HG03135 (cell line): ENCODE results near the gene KCND3.

Source experiments
- ATAC-seq: cut with Tn5 transposase; IDR thresholded peaks from one replicate; pipeline ENCODE4 v1.9.1; 2021; ENCODE audit warnings: mild to moderate bottlenecking, moderate library complexity; ENCODE audit not compliant: unreplicated experiment

KCND3 gene

DNA sequence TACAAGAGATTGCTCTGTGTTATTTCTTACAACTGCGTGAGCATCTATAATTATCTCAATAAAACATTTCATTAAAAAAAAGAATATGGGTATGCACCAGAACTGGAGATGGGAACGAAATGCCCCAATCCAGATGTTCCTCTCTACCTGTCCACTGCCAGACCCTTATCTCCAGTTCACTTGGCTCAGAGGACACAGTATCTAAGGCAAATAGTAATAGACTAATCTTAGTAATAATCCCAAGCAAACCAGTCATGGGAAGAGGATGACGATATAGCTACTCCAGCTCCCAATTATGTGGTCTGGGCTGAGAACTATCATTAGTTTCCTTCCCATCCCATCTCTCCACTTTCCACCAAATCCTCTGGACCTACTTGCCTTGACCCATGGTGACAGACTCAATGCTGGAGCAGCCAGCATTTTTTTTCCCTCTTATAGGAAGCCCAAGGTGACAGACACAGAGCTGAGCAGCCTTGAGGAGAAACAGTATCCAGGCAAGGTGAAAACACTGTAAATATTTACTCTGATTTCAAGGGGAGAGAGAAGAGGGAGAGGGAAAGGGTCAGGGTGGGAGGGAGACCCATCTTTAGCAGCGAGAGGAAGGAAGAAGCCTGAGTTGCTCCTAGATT, 205.1 kb downstream of the KCND3 start:
- ATAC-seq: no peak

DNA sequence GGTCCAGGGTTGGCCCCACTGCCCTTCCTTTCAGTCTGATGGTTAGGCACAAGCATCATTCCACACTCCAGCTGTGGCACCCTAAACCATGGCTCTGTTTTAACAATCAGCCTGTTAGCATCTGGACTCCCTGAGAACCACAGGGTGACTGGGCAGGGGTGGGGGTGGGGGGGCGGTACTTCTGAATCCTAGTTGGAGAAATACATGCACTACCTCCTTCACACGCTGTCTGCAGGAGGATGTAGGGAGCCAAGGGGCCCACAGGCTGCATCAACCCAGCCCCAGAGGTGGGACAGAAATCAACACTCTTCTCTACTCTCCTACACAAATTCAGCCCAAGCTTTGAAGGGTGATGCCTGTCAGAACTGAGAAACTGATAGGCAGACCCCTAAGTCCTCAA, 209.9 kb downstream of the KCND3 start:
- no peak for ATAC-seq

DNA sequence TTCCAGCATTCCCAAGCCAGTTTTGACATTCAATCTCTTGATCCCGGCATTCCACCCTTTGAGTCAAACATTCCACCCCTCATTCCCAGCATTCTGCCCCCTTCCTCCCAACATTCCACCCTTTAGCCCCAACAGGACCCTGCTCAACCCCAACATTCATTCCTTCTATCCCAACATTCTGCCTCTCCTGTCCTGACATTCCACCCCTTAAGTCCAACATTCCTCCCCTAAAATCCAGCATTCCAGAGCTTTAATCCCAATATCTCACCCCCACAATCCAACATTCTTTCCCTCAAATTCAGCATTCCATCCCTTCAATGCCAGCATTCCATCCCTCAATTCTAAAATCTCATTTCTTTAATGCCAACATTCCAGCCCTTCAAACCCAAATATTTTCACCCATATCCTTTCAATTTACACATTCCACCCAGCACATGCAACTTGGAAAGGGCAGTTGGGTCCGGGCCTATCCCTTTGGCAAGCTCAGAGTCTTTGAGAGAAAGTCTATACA, 210.9 kb downstream of the KCND3 start:
- no peak for ATAC-seq

DNA sequence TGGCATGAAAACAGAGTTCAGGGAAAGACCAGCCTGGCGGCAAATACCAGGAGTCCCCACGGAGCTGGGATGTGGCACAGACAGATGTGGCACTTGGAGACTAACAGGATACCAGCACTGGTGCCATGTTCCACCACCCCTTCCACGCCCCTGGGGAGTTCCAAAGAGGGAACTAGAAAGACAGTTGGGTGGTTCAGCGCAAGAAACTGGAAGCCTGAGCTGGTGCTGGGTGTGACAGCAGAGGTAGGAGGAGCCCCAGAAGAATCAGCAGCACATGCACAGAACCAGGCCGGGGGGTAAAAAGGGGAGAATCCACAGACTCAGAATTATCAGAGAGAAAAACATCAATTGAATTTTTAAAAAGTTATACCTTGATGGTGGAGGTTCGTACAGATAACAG, 211.4 kb downstream of the KCND3 start:
- no peak for ATAC-seq

DNA sequence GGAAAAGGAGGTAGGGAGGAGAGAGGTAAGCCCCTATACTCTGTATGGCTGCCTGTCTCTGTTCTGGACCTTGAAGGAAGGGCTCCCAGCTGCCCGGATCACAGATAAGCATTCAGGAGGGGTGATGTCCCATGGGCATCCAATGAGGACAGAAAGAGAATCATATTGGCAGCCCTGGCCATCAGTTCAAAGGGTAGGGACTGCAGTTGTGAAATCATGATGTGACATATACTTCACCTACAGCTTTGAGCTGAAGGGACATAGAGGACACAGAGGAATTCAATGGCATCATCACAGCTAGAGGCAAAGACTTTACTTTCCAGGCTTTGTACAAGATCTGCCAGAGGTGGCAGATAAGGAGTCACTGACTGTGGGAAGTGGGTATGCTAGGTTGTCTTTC, 212.2 kb downstream of the KCND3 start:
- ATAC-seq: no peak

DNA sequence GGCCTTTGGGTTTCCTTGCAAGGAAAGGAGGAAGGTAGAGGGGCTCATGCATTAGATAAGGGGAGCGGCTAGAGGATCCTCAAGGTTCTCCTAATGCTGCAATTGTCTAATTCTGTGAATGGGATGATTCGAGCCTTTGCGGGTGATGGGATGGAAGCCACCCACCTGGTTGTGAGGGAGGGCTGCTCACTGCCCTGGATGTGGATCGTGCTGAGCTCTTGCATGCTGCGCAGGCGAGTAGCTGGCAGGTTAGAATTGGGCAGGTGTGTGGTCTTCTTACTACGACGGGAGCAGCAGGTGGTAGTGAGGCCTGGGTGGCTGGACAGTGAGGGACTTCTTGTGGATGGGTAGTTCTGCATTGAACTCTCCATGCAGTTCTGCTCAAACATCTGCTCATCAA, 212.6 kb downstream of the KCND3 start:
- ATAC-seq: no peak

DNA sequence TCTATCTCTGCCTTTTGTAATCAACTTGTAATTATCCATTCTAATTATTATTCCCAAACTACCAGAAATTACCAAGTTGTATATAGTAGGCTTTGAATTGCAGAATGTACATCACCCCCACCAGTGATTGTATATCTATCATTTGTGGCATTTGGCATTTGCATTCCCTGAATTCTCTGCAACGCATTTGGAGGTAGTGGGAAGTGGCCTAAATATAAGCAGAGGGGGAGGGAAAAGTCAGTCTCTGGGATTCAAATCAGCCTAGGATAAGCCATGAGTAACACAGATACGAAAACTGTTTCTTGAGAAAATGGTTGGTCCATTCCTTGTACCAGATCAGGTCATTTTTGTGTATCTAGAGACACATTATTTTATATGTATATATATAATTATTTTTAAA, 213.1 kb downstream of the KCND3 start:
- no peak for ATAC-seq

DNA sequence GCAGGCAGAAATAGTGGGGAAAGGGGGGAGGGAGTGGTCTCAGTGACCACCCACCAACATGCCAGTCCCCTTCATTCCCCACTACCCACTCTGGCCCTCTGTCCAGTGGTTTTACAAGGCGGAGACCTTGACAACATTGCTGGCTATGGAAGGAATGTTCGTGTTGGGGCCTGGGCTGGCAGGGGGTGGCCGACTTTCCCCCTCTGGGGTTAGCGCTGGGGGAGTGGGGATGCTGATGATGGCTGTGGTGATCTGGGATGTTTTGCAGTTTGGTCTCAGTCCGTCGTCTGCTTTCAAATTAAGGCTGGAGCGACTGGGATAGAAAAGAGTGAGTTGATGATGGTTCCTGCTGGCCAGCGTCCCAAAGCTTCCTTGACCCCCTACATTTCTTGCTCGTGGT, 213.5 kb downstream of the KCND3 start:
- no peak for ATAC-seq

DNA sequence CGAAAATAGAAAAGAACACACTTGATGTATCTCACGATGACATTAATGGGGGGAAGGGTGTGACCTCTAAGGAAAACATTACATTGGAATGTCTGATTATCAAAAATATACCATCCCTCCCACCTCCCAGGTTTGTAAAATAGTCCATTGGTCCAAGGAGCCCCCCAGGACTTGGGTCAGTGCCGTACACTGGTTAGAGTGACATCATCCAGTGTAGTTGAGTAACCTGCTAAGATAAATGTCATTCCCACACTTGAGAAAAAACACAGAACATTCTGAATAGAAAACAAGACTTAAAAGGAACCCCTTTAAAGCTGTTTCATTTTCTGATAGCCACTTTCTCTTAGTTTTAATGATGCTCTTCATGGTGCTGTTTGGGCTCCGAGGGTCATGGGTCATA, 218.6 kb downstream of the KCND3 start:
- ATAC-seq: no peak

DNA sequence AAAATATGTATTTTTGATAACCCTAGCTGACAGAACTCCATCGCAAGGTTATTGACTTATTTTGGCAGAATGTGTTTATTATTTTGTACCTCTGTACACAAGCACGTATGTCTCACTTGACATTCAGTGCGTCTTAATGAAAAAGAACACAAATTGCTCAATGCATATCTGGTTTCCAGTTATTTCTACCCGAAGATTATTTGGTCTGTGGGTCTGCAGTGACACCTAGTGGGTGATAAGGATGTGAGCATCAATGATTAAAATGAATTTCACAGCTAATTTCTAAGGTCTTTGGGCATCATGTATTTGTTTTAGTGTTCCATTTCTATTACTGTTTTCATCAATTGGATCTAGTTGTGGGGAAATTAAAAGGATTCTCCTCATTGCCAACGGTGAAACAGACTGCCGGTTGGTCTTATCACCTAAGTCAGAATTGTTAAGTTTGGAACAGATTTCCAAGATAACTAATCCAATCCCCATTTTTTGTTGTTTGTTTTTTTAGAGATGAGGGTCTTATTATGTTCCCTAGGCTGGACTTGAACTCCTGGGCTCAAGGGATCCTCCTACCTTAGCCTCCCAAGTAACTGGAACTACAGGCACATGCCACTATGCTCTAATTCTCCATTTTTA, 219.8 kb downstream of the KCND3 start:
- no peak for ATAC-seq

DNA sequence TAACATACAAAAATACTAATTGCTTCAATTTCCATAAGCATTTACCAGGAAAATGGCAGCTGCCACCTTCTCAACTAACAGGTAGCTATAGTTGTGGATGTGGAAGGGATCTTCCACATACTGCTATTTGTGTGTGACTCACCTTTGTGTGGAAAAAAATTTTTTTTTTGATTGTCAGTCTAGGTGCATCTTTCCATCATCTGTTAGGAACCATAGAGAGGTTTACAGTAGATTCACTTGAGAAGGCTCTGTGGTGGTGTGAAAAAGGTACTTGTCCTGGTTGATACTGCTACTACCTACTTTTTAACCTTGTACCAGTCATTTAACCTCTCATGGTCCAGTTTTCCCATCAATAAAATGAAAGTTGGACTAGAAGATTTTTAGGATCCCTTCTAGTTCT, 220.8 kb downstream of the KCND3 start:
- no peak for ATAC-seq

DNA sequence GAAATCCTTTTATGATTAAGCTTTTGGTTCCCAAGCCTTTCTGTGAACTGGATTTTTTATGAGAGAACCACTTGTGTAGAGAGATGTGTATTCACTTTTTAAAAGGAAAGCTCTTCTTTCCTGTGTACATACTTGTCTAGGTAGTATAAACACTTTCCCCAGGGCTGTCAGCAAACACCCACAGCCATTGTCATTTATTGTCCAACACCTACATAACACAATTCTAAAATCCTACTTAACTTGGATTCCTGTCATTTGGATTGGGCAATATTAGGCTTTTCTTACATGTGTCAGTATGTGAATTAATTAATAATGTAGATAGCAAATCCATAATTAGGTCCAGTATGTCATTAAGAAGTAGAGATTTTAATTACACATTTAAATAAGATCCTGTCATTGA, 221.4 kb downstream of the KCND3 start:
- no peak for ATAC-seq

DNA sequence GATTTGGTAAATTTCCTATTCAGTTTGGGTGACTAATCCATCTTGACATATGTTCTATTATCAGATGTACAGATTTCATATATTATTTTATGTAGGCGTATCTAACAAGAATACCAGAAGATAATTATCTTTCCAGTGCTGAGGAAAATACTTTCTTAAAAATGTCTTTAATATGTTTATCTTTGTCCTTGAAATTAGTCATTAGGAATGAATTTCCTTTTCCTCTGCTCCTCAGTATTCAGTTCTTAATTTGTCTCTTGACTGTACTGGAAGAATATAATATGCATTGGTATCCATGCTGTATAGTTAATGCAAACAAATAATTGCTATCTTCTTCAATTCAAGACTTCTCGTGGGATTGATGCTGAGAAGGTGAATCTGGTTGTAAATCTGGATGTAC, 227.1 kb downstream of the KCND3 start:
- no peak for ATAC-seq

DNA sequence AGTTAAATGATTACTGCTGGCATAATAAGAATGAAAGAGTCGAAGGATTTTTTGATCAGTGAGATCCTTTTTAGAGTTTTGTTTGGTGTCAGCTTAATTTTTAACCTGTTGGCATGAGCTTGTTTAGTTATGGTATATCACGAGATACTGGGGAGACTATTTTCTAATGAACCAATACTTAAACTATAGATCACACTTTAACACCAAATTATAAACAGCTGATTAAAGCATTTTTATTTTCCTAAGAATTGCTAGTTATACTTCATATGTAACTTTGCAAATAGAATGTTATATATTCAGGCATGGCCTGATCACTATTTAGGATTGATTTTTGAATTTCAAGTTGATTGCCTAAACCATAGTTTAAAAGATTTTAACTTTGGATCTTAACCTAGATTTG, 227.8 kb downstream of the KCND3 start:
- no peak for ATAC-seq

DNA sequence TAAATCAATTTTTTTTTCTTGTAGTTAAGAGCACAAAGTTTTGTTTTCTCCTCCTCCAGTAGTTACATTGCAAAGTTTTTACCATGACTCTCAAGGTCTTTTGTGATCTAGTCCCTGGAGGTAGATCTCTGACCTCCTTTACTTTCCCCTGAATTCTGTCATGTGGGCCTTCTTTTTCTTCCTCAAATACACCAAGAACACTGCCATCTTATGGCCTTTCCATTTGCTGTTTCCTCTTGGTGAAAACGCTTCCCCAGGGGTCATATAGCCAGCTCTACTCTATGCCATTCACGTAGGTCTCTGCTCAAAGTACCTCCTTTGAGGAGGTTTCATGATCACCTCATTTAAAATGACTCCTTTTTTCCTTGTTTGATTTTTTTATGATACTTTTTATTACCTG, 231.1 kb downstream of the KCND3 start:
- no peak for ATAC-seq

DNA sequence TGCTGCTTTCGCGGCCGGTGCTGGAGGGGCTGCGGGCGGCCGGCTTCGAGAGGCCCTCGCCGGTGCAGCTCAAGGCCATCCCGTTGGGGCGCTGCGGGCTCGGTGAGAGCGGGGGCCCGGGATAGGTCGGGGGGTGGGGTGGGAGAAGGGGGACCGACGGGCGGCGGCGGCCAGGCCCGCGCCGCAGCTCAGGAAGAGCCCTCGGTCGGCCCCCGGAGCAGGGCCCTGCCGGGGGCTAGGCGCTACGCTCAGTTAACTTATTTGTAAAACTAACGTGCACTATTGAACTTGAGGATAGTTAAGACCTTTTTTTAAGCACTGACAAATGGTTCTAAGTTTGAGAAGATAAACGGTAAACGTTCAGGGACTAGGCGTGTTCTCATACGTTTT, 233.3 kb downstream of the KCND3 start:
- ATAC-seq: peak; percentile 13

DNA sequence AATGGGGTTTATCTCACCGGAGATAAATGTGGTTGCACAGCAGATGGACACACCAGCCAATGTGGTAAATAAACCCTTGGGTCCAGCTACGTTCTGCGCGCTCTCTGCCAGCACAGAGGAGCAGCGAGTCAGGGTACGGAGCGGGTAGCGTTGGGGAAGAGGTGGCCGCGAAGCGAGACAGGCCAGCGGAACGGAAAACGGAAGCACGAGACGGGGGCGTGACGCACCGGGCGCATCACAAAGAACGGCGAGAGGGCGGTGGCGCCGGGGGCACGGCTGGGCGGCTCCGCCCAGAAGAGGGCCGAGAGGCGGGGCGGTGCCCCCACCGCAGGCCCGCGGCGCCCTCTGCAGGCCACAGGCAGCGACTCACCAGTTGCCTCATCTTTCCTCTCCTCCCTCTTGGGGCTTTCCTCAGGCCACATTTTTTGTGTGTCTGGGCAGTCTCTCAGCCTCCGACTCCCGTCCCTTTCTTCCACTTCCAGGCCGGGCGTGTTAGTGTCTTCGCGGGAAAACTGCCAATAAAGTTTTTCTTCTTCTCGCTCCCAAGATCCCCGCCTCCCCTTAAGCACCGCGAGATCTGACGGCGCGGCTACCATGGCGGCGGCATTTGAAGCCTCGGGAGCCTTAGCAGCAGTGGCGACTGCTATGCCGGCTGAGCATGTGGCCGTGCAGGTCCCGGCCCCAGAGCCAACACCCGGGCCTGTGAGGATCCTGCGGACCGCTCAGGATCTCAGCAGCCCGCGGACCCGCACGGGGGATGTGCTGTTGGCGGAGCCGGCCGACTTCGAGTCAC, 233.9 kb downstream of the KCND3 start, which contains the start of gene DDX20:
TSS of gene DDX20 (plus strand) at position 571 of the 793 bp plus-strand sequence. CDS start at position 595, 24 bp downstream.
- peak; percentile 84 for ATAC-seq

DNA sequence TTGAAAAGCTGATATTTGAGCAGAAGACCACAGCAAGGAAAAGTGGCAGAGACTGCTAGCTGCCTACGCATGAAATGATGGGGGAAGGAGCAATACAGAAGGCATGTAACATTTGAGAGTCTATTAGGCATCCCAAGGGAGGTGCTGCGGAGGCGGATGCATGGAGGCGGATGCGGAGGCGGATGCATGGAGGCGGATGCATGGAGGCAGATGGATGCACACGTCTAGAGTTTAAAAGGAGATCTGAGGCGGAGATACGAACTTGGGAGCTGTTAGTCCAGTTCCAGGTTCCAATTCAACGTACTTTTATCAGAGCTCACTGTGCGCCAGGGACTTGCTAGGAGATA, 234.5 kb downstream of the KCND3 start:
- ATAC-seq: peak; percentile 7

DNA sequence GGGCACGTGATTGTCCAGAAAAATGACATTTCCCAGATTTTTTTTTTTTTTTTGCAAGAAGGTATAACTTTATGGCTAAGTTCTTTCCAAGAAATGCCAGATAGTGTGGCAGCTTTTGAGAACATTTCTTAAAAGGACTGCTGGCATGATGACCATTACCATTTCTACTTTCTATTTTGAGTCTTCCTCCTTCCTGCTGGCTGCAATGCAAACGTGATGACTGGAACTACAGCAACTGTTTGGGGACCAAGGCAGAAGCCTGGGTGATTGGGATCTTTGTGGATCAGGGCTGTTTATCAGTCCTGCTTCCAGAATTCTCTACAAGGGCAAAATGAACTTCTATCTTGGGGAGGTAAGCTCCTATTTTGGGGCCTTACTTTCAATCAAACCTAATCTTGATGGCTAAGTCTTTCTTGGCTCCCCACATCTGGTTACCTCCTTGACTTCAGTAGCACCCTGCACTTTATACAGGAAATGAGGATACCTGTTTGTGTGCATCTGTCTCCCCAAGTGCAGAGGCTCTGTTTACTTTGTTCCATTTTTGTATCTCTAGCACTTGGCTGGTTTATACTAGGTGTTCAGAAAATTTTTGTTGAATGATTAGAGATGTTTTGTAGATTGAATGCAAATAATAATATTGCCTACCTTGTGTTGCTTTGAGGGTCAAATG, 237.4 kb downstream of the KCND3 start:
- no peak for ATAC-seq

DNA sequence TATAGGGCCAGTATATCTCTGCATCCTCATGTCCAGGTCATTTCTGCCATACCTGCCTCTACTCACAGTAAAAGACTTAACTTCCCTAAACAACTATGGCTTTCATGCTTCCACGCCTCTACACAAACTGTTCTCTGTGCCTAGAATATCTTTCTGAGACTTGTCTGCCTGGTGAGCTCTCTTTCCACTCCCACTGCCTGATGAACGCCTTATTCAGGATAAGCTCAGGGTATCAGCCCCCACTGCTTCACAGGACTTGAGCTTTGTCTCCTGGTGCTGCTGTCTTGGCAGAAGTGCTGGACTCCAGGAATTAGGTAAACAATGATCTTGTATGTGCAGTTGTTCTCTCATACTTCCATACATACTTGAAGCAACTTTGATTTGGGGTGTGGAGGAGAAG, 238.6 kb downstream of the KCND3 start:
- no peak for ATAC-seq

DNA sequence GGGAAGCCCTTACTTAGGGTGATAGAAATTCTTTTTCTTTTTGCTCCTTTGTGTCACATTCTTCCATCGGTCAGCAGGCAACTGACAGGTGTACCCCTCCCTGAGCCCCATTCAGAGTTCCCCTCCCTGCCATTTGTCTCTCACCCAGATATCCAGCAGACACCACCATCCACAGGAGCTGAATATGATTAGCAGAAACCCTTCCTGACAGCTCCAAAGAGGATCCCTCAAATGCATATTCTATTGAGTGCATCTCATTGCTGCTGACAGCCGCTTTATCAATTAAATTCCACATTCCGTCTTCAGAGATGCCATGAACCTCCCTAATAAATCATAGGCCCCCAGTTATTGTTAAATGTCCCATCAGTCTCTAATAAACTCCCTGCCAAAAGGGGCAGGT, 239.8 kb downstream of the KCND3 start:
- no peak for ATAC-seq

DNA sequence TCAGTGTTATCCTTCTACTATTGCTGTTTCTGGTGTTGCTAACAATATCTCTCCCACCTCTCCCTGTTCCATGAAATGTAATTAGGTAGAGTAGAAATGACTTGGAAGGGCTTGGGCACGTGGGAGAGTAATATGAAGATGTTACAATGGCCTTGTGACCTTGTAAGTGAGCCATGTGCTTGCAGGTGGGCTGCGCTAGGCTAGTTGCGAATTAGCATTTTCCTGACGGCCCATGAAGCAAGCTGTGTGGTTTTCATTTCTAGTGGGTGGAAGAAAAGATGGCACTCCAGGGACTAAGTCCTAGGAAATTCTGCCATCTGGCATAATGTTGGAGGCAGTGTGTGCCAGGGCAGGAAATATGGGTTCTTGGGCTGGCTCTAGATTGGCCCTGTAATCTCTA, 241.5 kb downstream of the KCND3 start:
- ATAC-seq: no peak
